ENCODE measurements around the gene PACSIN2. TPM values are rescaled to one million over a fixed set of nuclear protein-coding genes. Genes with fewer than 3 reads are reported as not detected.

PACSIN2 gene
- total and polyA plus RNA-seq, 10 of the 15 experiments (the other 5 are each of a cell fraction or from before 2014, with no cell fraction given), result 0.93 to 78.7 (median 46.8) TPM

DNA sequence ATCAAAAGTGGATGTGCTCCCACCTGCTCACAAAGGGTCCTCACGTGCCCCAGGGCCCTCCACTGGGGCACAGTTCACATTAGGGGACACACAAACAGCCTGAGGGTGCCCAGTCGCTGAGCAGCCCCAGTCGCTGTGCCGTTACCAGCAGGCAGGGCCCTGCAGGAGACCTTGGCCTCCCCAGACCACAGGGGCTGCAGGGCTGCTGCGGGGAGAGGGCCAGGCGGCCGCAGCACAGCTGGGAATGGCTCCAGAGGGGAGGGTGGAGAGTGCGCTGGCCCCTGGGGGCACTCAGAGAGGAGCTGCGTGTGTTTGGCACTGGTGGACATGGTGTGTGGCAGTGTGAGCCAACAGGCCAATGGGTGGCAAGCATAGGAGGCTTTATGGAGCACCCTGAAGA, 20.3 kb upstream of the PACSIN2 start:
- H3K27me3 ChIP-seq (replicated peaks in 1 of 2; ENCODE audit: control insufficient read depth in 2 of 2, insufficient read depth in 2 of 2, low read length in 1 of 2), result no peaks in the 10 kb centered on the region
- no TSS peak for BruUV-seq (replicated peaks)
- no peak overlapping the region for H3K27ac ChIP-seq (ENCODE audit: control insufficient read depth, insufficient read depth)
- in situ Hi-C loops (cut with MboI), result no loop called here
- SMC1A ChIA-PET (ENCODE audit: uncharacterized antibody, unreplicated experiment), result interaction anchor here (2.3 kb wide), 1 partner anchor 141 kb away, joined by 16 read pairs; no protein-coding TSS in a partner anchor
- intact Hi-C loops (cut with micrococcal nuclease; ENCODE audit: unreplicated experiment), result no loop called here
- no peaks in the 10 kb centered on the region for H3K9me3 ChIP-seq (replicated peaks; ENCODE audit: control insufficient read depth, insufficient read depth, low read length)
- RAD21 ChIA-PET (ENCODE audit: unreplicated experiment), result interaction anchor here (4.1 kb wide), 1 partner anchor 167 kb away, joined by 35 read pairs; no protein-coding TSS in a partner anchor
- no peak overlapping the region for H2AFZ ChIP-seq (ENCODE audit: control insufficient read depth, low read depth, low read length)
- no peak for FAIRE-seq
- no peak for DNase-seq (ENCODE audit: low read depth, low spot score)
- no peak overlapping the region for H3K4me2 ChIP-seq (ENCODE audit: control insufficient read depth, insufficient read depth)
- no peak overlapping the region for H3K9ac ChIP-seq (ENCODE audit: control insufficient read depth, insufficient read depth, low read length)
- H3K79me2 ChIP-seq (ENCODE audit: control insufficient read depth, insufficient read depth, low read length), result no peaks in the 10 kb centered on the region
- CTCF ChIA-PET, result interaction anchor here (1.8 to 5.2 kb wide), 3 partner anchors 106 to 169 kb away, joined by 4 to 58 read pairs (median 6); no protein-coding TSS in a partner anchor
- WGBS (ENCODE audit: insufficient coverage, insufficient replicate concordance, low lambda C conversion rate, missing lambda C conversion rate), result 61% methylated on average over 9 of the region's 9 CpGs
- no peaks in the 10 kb centered on the region for H3K4me1 ChIP-seq (ENCODE audit: control insufficient read depth, insufficient read depth, low read length)
- TF ChIP-seq GABPA (IDR thresholded peaks at IDR 0.05; ENCODE audit: low read depth) (no peak), PML (IDR thresholded peaks at IDR 0.05; ENCODE audit: low read length) (no peak), NR2C2 (IDR thresholded peaks at IDR 0.05; ENCODE audit: borderline replicate concordance, control insufficient read depth, insufficient read length, low read depth) (no peak), TCF7 (IDR thresholded peaks at IDR 0.05; ENCODE audit: borderline replicate concordance) (no peak)
- H4K20me1 ChIP-seq (ENCODE audit: control insufficient read depth, insufficient read depth), result no peaks in the 10 kb centered on the region
- POLR2A ChIA-PET, result no interaction called here
- no peak overlapping the region for H3K4me3 ChIP-seq
- no peak for ATAC-seq
- no peaks in the 10 kb centered on the region for H3K36me3 ChIP-seq (ENCODE audit: control insufficient read depth in 2 of 2, insufficient read depth in 2 of 2, low read length in 1 of 2)

DNA sequence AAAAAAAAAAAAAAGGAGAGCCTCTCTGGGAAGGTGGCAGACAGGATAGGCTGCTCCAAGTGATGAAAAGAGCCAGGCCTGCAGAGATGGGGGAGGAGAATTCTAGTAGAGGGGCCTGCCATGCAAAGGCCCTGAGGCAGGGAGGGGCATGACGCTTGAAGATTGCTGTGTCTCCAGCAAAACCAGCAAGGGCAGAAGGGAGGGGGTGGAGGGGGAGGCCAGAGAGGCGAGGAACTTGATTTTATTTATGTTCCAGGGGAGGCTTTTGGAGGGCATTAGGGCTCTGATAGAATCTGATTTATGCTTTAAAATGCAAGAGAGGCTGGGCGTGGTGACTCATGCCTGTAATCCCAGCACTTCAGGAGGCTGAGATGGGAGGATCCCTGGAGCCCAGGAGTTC, 16.7 kb upstream of the PACSIN2 start:
- Histone ChIP-seq H3K4me1 (ENCODE audit: control insufficient read depth, insufficient read depth, low read length) (no peaks in the 10 kb centered on the region), H2AFZ (ENCODE audit: control insufficient read depth, low read depth, low read length) (no peak overlapping the region), H3K4me3 (no peak overlapping the region), H3K9ac (ENCODE audit: control insufficient read depth, insufficient read depth, low read length) (no peak overlapping the region), H4K20me1 (ENCODE audit: control insufficient read depth, insufficient read depth) (no peaks in the 10 kb centered on the region), H3K36me3 (ENCODE audit: control insufficient read depth in 2 of 2, insufficient read depth in 2 of 2, low read length in 1 of 2) (no peaks in the 10 kb centered on the region), H3K27me3 (replicated peaks in 1 of 2; ENCODE audit: control insufficient read depth in 2 of 2, insufficient read depth in 2 of 2, low read length in 1 of 2) (no peaks in the 10 kb centered on the region), H3K27ac (ENCODE audit: control insufficient read depth, insufficient read depth) (no peak overlapping the region), H3K4me2 (ENCODE audit: control insufficient read depth, insufficient read depth) (no peak overlapping the region), H3K9me3 (replicated peaks; ENCODE audit: control insufficient read depth, insufficient read depth, low read length) (no peaks in the 10 kb centered on the region), H3K79me2 (ENCODE audit: control insufficient read depth, insufficient read depth, low read length) (no peaks in the 10 kb centered on the region)
- in situ Hi-C loops (cut with MboI) (no loop called here), intact Hi-C loops (cut with micrococcal nuclease; ENCODE audit: unreplicated experiment) (loop anchor here (5.0 kb wide), 1 partner anchor 164 kb away; no protein-coding TSS in a partner anchor)
- DNase-seq (ENCODE audit: low read depth, low spot score), result no peak
- WGBS (ENCODE audit: insufficient coverage, insufficient replicate concordance, low lambda C conversion rate, missing lambda C conversion rate), result 63% methylated on average over 2 of the region's 3 CpGs
- ChIA-PET SMC1A (ENCODE audit: uncharacterized antibody, unreplicated experiment) (no interaction called here), POLR2A (no interaction called here), RAD21 (ENCODE audit: unreplicated experiment) (interaction anchor here (1.0 kb wide), 1 partner anchor 9 kb away, joined by 3 read pairs; no protein-coding TSS in a partner anchor), CTCF (interaction anchor here (0.7 to 5.2 kb wide), 2 partner anchors 53 to 165 kb away, joined by 3 to 58 read pairs; no protein-coding TSS in a partner anchor)
- BruUV-seq (replicated peaks), result no TSS peak
- no peak for ATAC-seq
- FAIRE-seq, result no peak
- no peak for TF ChIP-seq NFYA (IDR thresholded peaks at IDR 0.05; ENCODE audit: borderline replicate concordance, low read depth, low read length)
- no peak for TF ChIP-seq NFYB (IDR thresholded peaks at IDR 0.05; ENCODE audit: insufficient read depth, low read depth, low read length)
- TF ChIP-seq, protein P1, sequence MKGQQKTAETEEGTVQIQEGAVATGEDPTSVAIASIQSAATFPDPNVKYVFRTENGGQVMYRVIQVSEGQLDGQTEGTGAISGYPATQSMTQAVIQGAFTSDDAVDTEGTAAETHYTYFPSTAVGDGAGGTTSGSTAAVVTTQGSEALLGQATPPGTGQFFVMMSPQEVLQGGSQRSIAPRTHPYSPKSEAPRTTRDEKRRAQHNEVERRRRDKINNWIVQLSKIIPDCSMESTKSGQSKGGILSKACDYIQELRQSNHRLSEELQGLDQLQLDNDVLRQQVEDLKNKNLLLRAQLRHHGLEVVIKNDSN (IDR thresholded peaks at IDR 0.05; ENCODE audit: borderline replicate concordance, extremely low read length, insufficient read depth, low read depth, low read length), result no peak
- TF ChIP-seq HDAC6 (IDR thresholded peaks at IDR 0.05; ENCODE audit: unreplicated experiment), result no peak
- no peak for TF ChIP-seq SMC3 (IDR thresholded peaks at IDR 0.05; ENCODE audit: borderline replicate concordance, low read length)
- no peak for TF ChIP-seq HDGF (IDR thresholded peaks at IDR 0.05)
- TF ChIP-seq, protein P2, sequence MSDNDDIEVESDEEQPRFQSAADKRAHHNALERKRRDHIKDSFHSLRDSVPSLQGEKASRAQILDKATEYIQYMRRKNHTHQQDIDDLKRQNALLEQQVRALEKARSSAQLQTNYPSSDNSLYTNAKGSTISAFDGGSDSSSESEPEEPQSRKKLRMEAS (IDR thresholded peaks at IDR 0.05; ENCODE audit: low read depth, low read length), result no peak
- TF ChIP-seq MYC (IDR thresholded peaks at IDR 0.05; ENCODE audit: insufficient read depth, insufficient read length, insufficient replicate concordance, low read length, severe bottlenecking), result no peak
- no peak for TF ChIP-seq IKZF2 (IDR thresholded peaks at IDR 0.05)
- TF ChIP-seq, protein P3, sequence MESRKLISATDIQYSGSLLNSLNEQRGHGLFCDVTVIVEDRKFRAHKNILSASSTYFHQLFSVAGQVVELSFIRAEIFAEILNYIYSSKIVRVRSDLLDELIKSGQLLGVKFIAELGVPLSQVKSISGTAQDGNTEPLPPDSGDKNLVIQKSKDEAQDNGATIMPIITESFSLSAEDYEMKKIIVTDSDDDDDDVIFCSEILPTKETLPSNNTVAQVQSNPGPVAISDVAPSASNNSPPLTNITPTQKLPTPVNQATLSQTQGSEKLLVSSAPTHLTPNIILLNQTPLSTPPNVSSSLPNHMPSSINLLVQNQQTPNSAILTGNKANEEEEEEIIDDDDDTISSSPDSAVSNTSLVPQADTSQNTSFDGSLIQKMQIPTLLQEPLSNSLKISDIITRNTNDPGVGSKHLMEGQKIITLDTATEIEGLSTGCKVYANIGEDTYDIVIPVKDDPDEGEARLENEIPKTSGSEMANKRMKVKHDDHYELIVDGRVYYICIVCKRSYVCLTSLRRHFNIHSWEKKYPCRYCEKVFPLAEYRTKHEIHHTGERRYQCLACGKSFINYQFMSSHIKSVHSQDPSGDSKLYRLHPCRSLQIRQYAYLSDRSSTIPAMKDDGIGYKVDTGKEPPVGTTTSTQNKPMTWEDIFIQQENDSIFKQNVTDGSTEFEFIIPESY (IDR thresholded peaks at IDR 0.05), result no peak
- no peak for TF ChIP-seq RB1 (IDR thresholded peaks at IDR 0.05; ENCODE audit: borderline replicate concordance)
- TF ChIP-seq BMI1 (IDR thresholded peaks at IDR 0.05; ENCODE audit: borderline replicate concordance), result no peak

Measured in GM12878 (cell line).